MM.1S (cell line): ENCODE data around the gene CHRM2.

ENCODE experiments used
- DNase-seq: peaks from one replicate; pipeline ENCODE4 v3.0.0-alpha.2; 2015
- H2AFZ ChIP-seq: fragments of 300-600 bp; sonication (generic); 2 replicates; pipeline ENCODE4 v1.6.0; 2016; ENCODE audit warnings: antibody characterized with exemption, low read length
- H3F3A ChIP-seq: fragments of 300-600 bp; sonication (generic); 2 replicates; pipeline ENCODE4 v1.6.1; 2016; ENCODE audit warnings: mild to moderate bottlenecking, antibody characterized with exemption, low read length, moderate library complexity, mixed read lengths; ENCODE audit not compliant: insufficient read depth
- H3K27ac ChIP-seq: fragments of 300-600 bp; sonication (generic); 2 replicates; pipeline ENCODE4 v1.5.1; 2016; ENCODE audit warnings: mild to moderate bottlenecking, low read length
- H3K27me3 ChIP-seq: fragments of 300-600 bp; sonication (generic); replicated peaks from 2 replicates; pipeline ENCODE4 v1.6.0; 2016; ENCODE audit warnings: low read length; ENCODE audit not compliant: insufficient read depth
- H3K36me3 ChIP-seq: fragments of 300-600 bp; sonication (generic); replicated peaks from 2 replicates; pipeline ENCODE4 v1.6.1; 2016; ENCODE audit warnings: mild to moderate bottlenecking, low read length, mixed read lengths; ENCODE audit not compliant: insufficient read depth
- H3K4me1 ChIP-seq: fragments of 300-600 bp; sonication (generic); 2 replicates; pipeline ENCODE4 v1.6.1; 2016; ENCODE audit warnings: low read length, mixed read lengths
- H3K4me2 ChIP-seq: fragments of 300-600 bp; sonication (generic); 2 replicates; pipeline ENCODE4 v1.6.0; 2016; ENCODE audit warnings: low read depth, low read length
- H3K4me3 ChIP-seq: fragments of 300-600 bp; sonication (generic); 2 replicates; pipeline ENCODE4 v1.5.1; 2016; ENCODE audit warnings: low read length, mixed read lengths
- H3K79me2 ChIP-seq: fragments of 300-600 bp; sonication (generic); 2 replicates; pipeline ENCODE4 v1.6.1; 2016; ENCODE audit warnings: mixed run types, low read length, mixed read lengths
- H3K9ac ChIP-seq: fragments of 300-600 bp; sonication (generic); 2 replicates; pipeline ENCODE4 v1.6.1; 2016; ENCODE audit warnings: low read length, mixed read lengths
- H3K9me2 ChIP-seq: fragments of 300-600 bp; sonication (generic); replicated peaks from 2 replicates; pipeline ENCODE4 v1.6.1; 2016; ENCODE audit warnings: mild to moderate bottlenecking, low read length, mixed read lengths; ENCODE audit not compliant: insufficient read depth
- H3K9me3 ChIP-seq: fragments of 300-600 bp; sonication (generic); replicated peaks from 2 replicates; pipeline ENCODE4 v1.6.1; 2016; ENCODE audit warnings: mild to moderate bottlenecking, low read length, mixed read lengths; ENCODE audit not compliant: insufficient read depth
- H4K20me1 ChIP-seq: fragments of 300-600 bp; sonication (generic); 2 replicates; pipeline ENCODE4 v1.6.1; 2016; ENCODE audit warnings: mild to moderate bottlenecking, low read length, moderate library complexity, mixed read lengths; ENCODE audit not compliant: insufficient read depth
- EZH2 ChIP-seq: fragments of 300-600 bp; sonication (generic); optimal IDR thresholded peaks from 2 replicates; pipeline ENCODE3; 2017; ENCODE audit warnings: low read depth, mild to moderate bottlenecking, antibody characterized with exemption, low read length, mixed read lengths
- EZH2phosphoT487 ChIP-seq: fragments of 300-600 bp; sonication (generic); IDR thresholded peaks from 2 replicates; pipeline ENCODE4 v1.6.1; 2018; ENCODE audit warnings: antibody characterized with exemption, low read length
- TF ChIP-seq, protein P1 (sequence below): fragments of 300-600 bp; sonication (generic); IDR thresholded peaks from 2 replicates; pipeline ENCODE4 v1.5.1; 2016; ENCODE audit warnings: antibody characterized with exemption, low read length, mixed read lengths

The CHRM2 gene

GRCh38 chr7:136969761-136970160 lies 101.3 kb downstream of the CHRM2 start:
- H3K27ac ChIP-seq = no peak overlapping the region
- no peaks in the 10 kb centered on the region for H3K79me2 ChIP-seq
- no peaks in the 10 kb centered on the region for H3K4me1 ChIP-seq
- H3F3A ChIP-seq = no peaks in the 10 kb centered on the region
- H3K9ac ChIP-seq = no peak overlapping the region
- no peaks in the 10 kb centered on the region for H3K9me3 ChIP-seq
- H3K4me2 ChIP-seq = no peak overlapping the region
- no peaks in the 10 kb centered on the region for H3K27me3 ChIP-seq
- DNase-seq = no peak
- no peak overlapping the region for H2AFZ ChIP-seq
- no peaks in the 10 kb centered on the region for H3K9me2 ChIP-seq
- TF ChIP-seq EZH2 = no peak
- no peak for TF ChIP-seq EZH2phosphoT487
- TF ChIP-seq, protein P1, sequence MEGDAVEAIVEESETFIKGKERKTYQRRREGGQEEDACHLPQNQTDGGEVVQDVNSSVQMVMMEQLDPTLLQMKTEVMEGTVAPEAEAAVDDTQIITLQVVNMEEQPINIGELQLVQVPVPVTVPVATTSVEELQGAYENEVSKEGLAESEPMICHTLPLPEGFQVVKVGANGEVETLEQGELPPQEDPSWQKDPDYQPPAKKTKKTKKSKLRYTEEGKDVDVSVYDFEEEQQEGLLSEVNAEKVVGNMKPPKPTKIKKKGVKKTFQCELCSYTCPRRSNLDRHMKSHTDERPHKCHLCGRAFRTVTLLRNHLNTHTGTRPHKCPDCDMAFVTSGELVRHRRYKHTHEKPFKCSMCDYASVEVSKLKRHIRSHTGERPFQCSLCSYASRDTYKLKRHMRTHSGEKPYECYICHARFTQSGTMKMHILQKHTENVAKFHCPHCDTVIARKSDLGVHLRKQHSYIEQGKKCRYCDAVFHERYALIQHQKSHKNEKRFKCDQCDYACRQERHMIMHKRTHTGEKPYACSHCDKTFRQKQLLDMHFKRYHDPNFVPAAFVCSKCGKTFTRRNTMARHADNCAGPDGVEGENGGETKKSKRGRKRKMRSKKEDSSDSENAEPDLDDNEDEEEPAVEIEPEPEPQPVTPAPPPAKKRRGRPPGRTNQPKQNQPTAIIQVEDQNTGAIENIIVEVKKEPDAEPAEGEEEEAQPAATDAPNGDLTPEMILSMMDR = no peak
- H4K20me1 ChIP-seq = no peaks in the 10 kb centered on the region
- H3K36me3 ChIP-seq = no peaks in the 10 kb centered on the region
- H3K4me3 ChIP-seq = no peak overlapping the region

DNA sequence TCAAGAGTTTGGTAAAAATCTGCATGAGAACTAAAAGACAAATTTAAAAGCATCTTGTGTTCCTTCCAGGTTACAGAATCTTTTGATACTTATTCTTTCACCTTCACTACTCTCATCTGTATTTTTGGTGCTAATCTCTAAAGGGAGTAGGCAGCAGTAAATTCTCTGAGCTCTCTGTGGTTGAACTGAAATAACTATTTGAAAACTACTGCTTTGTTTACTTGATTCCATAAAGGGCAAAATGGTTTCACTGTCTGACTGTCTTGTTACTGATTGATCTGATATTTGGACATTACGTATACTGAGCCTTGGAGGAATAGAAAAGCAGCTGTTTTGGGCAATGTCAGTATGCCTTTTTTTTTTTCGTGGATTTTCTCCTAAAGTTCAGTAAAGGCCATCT lies 103.3 kb downstream of the CHRM2 start:
- DNase-seq = peak; percentile 7
- Histone ChIP-seq H3K4me2 (no peak overlapping the region), H3K27me3 (no peaks in the 10 kb centered on the region), H3K9me3 (no peaks in the 10 kb centered on the region), H3K9ac (no peak overlapping the region), H3K9me2 (no peaks in the 10 kb centered on the region), H4K20me1 (no peaks in the 10 kb centered on the region), H3F3A (no peaks in the 10 kb centered on the region), H3K4me1 (no peaks in the 10 kb centered on the region), H3K4me3 (no peak overlapping the region), H2AFZ (no peak overlapping the region), H3K79me2 (no peaks in the 10 kb centered on the region), H3K27ac (no peak overlapping the region), H3K36me3 (no peaks in the 10 kb centered on the region)
- TF ChIP-seq EZH2 (no peak), EZH2phosphoT487 (no peak)
- TF ChIP-seq, protein P1 = no peak

GRCh38 chr7:136976504-136977251 lies 108.2 kb downstream of the CHRM2 start:
- Histone ChIP-seq H3K9me3 (no peaks in the 10 kb centered on the region), H3F3A (no peaks in the 10 kb centered on the region), H3K27me3 (no peaks in the 10 kb centered on the region), H3K9ac (no peak overlapping the region), H3K4me1 (no peaks in the 10 kb centered on the region), H2AFZ (no peak overlapping the region), H3K9me2 (no peaks in the 10 kb centered on the region), H3K4me2 (no peak overlapping the region), H3K27ac (no peak overlapping the region), H3K79me2 (no peaks in the 10 kb centered on the region), H3K36me3 (no peaks in the 10 kb centered on the region), H3K4me3 (no peak overlapping the region), H4K20me1 (no peaks in the 10 kb centered on the region)
- no peak for DNase-seq
- TF ChIP-seq EZH2phosphoT487 (no peak), EZH2 (no peak)
- TF ChIP-seq, protein P1 = no peak
